Measurements from ENCODE around the gene DNM2. TPM values are rescaled to one million over a fixed set of nuclear protein-coding genes. Genes with fewer than 3 reads are reported as not detected.

DNM2 gene
- total and polyA plus RNA-seq, 9 of the 15 experiments (the other 6 are each of a cell fraction or from before 2014, with no cell fraction given) = 2.2 to 161 (median 72.6) TPM

DNA sequence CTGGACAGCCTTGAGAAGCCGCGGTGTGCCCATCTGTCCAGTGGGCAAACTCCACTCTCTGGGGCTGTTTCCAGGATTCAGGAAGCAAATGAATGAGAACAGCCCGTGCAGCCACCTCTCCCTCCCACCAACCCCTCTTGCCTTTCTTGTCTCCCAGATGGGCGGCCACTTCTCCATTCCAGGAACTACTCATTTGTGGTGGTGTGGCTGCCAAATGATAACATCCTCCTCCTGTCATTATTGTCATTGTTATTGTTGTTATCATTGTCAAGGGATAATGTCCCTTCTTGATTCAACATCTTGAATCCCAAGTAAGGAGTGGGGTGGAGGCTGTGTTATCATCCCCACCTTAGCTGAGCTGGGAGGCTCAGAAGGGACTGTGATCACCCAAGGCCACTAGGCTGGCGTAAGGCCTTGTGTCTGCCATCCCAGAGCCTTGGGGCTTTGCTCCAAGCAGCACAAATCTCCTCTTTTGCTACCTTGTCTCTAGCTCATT, 1.6 kb downstream of the DNM2 start (continued):
- TF ChIP-seq, protein P1, sequence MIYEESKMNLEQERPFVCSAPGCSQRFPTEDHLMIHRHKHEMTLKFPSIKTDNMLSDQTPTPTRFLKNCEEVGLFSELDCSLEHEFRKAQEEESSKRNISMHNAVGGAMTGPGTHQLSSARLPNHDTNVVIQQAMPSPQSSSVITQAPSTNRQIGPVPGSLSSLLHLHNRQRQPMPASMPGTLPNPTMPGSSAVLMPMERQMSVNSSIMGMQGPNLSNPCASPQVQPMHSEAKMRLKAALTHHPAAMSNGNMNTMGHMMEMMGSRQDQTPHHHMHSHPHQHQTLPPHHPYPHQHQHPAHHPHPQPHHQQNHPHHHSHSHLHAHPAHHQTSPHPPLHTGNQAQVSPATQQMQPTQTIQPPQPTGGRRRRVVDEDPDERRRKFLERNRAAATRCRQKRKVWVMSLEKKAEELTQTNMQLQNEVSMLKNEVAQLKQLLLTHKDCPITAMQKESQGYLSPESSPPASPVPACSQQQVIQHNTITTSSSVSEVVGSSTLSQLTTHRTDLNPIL (CRISPR knock-in tag; IDR thresholded peaks at IDR 0.05) = no peak
- TF ChIP-seq MEIS2 (IDR thresholded peaks at IDR 0.05; ENCODE audit: partially characterized antibody) (peak; percentile 92), NCOA1 (IDR thresholded peaks at IDR 0.05; ENCODE audit: low read depth) (no peak), POLR2AphosphoS2 (IDR thresholded peaks at IDR 0.05; ENCODE audit: low read length) (no peak), JUN (IDR thresholded peaks at IDR 0.05; ENCODE audit: borderline replicate concordance, low read depth, low read length) (no peak), JUN (CRISPR knock-in tag; IDR thresholded peaks at IDR 0.05; ENCODE audit: borderline replicate concordance) (no peak), FOSL1 (tag; conservative IDR thresholded peaks at IDR 0.05) (peak; percentile 46), MAZ (CRISPR knock-in tag; conservative IDR thresholded peaks at IDR 0.05 in 1 of 2, IDR thresholded peaks at IDR 0.05 in 1 of 2) (peak; percentile 37 to 69; a peak in 2 of 4 replicates), CHD1 (IDR thresholded peaks at IDR 0.05; ENCODE audit: low read length) (no peak), HES1 (IDR thresholded peaks at IDR 0.05; ENCODE audit: low read depth) (peak; percentile 78; the same call in 1 of the 2 replicates), ZFP1 (CRISPR knock-in tag; IDR thresholded peaks at IDR 0.05) (no peak), ZNF717 (CRISPR knock-in tag; IDR thresholded peaks at IDR 0.05) (no peak), HBP1 (CRISPR knock-in tag; IDR thresholded peaks at IDR 0.05) (peak; percentile 88; the same call in 1 of the 2 replicates), MTF1 (CRISPR knock-in tag; IDR thresholded peaks at IDR 0.05; ENCODE audit: borderline replicate concordance) (no peak), GABPA (tag; conservative IDR thresholded peaks at IDR 0.05; ENCODE audit: low read depth) (no peak), ZFX (CRISPR knock-in tag; IDR thresholded peaks at IDR 0.05) (peak; percentile 59; the same call in 1 of the 2 replicates), KDM2B (CRISPR knock-in tag; IDR thresholded peaks at IDR 0.05) (no peak)
- TF ChIP-seq, protein P2, sequence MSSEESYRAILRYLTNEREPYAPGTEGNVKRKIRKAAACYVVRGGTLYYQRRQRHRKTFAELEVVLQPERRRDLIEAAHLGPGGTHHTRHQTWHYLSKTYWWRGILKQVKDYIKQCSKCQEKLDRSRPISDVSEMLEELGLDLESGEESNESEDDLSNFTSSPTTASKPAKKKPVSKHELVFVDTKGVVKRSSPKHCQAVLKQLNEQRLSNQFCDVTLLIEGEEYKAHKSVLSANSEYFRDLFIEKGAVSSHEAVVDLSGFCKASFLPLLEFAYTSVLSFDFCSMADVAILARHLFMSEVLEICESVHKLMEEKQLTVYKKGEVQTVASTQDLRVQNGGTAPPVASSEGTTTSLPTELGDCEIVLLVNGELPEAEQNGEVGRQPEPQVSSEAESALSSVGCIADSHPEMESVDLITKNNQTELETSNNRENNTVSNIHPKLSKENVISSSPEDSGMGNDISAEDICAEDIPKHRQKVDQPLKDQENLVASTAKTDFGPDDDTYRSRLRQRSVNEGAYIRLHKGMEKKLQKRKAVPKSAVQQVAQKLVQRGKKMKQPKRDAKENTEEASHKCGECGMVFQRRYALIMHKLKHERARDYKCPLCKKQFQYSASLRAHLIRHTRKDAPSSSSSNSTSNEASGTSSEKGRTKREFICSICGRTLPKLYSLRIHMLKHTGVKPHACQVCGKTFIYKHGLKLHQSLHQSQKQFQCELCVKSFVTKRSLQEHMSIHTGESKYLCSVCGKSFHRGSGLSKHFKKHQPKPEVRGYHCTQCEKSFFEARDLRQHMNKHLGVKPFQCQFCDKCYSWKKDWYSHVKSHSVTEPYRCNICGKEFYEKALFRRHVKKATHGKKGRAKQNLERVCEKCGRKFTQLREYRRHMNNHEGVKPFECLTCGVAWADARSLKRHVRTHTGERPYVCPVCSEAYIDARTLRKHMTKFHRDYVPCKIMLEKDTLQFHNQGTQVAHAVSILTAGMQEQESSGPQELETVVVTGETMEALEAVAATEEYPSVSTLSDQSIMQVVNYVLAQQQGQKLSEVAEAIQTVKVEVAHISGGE (CRISPR knock-in tag; IDR thresholded peaks at IDR 0.05) = peak in 1 of 3 experiments; percentile 48; a peak in 1 of 6 replicates
- TF ChIP-seq, protein P3, sequence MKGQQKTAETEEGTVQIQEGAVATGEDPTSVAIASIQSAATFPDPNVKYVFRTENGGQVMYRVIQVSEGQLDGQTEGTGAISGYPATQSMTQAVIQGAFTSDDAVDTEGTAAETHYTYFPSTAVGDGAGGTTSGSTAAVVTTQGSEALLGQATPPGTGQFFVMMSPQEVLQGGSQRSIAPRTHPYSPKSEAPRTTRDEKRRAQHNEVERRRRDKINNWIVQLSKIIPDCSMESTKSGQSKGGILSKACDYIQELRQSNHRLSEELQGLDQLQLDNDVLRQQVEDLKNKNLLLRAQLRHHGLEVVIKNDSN (CRISPR knock-in tag; IDR thresholded peaks at IDR 0.05) = no peak
